ENCODE results near the gene MOXD1. TPM values are rescaled to one million over a fixed set of nuclear protein-coding genes. Genes with fewer than 3 reads are reported as not detected.

MOXD1 gene
- polyA plus RNA-seq, 1 donor (not counting 4 experiments of a cell fraction or from before 2014, with no cell fraction given): 2.7 TPM

DNA sequence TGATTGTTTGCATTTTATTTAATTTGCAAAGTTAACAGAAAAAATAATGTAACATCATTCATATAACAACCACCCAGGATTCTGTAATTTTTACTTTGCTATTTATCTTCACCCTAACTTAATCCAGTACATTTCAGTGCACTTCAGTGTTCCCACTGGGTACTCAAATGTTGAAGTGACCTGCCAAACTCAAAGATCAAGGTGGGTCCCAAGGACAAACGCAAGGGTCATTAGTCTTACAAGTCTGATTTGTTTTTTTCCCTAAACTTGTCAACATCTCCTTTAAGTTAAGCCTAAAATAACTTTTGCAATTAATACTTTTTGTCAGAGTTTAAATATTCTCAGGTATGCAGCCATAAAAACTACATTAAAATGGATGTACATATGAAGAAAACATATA, 53.0 kb downstream of the MOXD1 start:
- no peaks in the 10 kb centered on the region for H3K79me2 ChIP-seq (ENCODE audit: control insufficient read depth, insufficient read depth, low read length)
- H3K9me1 ChIP-seq (ENCODE audit: control insufficient read depth, extremely low read depth, insufficient read depth, low read length): no peaks in the 10 kb centered on the region
- no peak for FAIRE-seq
- H3K4me1 ChIP-seq (ENCODE audit: control insufficient read depth, extremely low read depth, insufficient read depth, low read length): no peaks in the 10 kb centered on the region
- H4K20me1 ChIP-seq (ENCODE audit: control insufficient read depth, extremely low read depth, insufficient read depth, low read length): no peaks in the 10 kb centered on the region
- H3K9me3 ChIP-seq (ENCODE audit: control insufficient read depth, low read depth, low read length): peaks cover 6% of the 10 kb centered on the region
- no peak overlapping the region for H3K27ac ChIP-seq (ENCODE audit: control insufficient read depth, insufficient read depth, low read length)
- no peak overlapping the region for H2AFZ ChIP-seq (ENCODE audit: control insufficient read depth, low read length)
- no peak overlapping the region for H3K4me2 ChIP-seq (ENCODE audit: control insufficient read depth, extremely low read depth, insufficient read depth, low read depth, low read length)
- no peaks in the 10 kb centered on the region for H3K36me3 ChIP-seq (ENCODE audit: control insufficient read depth in 2 of 2, extremely low read depth in 1 of 2, insufficient read depth in 2 of 2, low read length in 2 of 2)
- no peak for TF ChIP-seq EZH2 (IDR thresholded peaks at IDR 0.05; ENCODE audit: low read length)
- TF ChIP-seq, protein P1, sequence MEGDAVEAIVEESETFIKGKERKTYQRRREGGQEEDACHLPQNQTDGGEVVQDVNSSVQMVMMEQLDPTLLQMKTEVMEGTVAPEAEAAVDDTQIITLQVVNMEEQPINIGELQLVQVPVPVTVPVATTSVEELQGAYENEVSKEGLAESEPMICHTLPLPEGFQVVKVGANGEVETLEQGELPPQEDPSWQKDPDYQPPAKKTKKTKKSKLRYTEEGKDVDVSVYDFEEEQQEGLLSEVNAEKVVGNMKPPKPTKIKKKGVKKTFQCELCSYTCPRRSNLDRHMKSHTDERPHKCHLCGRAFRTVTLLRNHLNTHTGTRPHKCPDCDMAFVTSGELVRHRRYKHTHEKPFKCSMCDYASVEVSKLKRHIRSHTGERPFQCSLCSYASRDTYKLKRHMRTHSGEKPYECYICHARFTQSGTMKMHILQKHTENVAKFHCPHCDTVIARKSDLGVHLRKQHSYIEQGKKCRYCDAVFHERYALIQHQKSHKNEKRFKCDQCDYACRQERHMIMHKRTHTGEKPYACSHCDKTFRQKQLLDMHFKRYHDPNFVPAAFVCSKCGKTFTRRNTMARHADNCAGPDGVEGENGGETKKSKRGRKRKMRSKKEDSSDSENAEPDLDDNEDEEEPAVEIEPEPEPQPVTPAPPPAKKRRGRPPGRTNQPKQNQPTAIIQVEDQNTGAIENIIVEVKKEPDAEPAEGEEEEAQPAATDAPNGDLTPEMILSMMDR (optimal IDR thresholded peaks at IDR 0.05 in 1 of 3, IDR thresholded peaks at IDR 0.05 in 1 of 3, conservative IDR thresholded peaks at IDR 0.05 in 1 of 3; ENCODE audit: extremely low read depth in 1 of 3, insufficient read depth in 2 of 3, low read length in 3 of 3): no peak
- no peak for DNase-seq (ENCODE audit: low read depth, low spot score)
- no peak overlapping the region for H3K4me3 ChIP-seq (ENCODE audit: control insufficient read depth in 2 of 3, extremely low read depth in 1 of 3, insufficient read depth in 2 of 3, low read depth in 1 of 3, low read length in 3 of 3)
- no peaks in the 10 kb centered on the region for H3K27me3 ChIP-seq (ENCODE audit: control insufficient read depth, extremely low read depth, insufficient read depth, low read length)
- H3K9ac ChIP-seq (ENCODE audit: control insufficient read depth, extremely low read depth, insufficient read depth, low read length): no peak overlapping the region
- dilution Hi-C loops (cut with MboI; ENCODE audit: extremely low pct_ligation_motif_present, low sequenced_read_pairs): no loop called here

DNA sequence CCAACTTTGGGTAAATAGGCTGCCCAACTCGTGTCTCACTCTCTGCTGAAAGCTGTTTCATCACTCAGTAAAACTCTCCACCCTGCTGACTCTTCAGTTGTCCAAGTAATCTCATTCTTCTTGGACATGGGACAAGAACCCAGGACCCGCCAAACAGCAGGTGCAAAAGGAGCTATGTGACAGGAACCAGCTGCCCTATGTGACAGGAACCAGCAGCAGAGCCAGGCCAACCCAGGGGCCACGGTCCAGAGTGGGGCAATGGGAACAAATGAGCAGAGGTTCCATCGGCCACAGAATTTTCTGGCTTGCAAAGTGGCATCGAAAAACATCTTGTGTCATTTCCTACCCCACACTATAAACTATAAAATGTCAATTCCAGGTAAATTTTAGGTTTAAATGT, 56.5 kb downstream of the MOXD1 start:
- no peaks in the 10 kb centered on the region for H3K9me1 ChIP-seq (ENCODE audit: control insufficient read depth, extremely low read depth, insufficient read depth, low read length)
- FAIRE-seq: no peak
- dilution Hi-C loops (cut with MboI; ENCODE audit: extremely low pct_ligation_motif_present, low sequenced_read_pairs): no loop called here

More for the DNA sequence above, 56.5 kb downstream of the MOXD1 start:
- Histone ChIP-seq H3K79me2 (ENCODE audit: control insufficient read depth, insufficient read depth, low read length) (no peaks in the 10 kb centered on the region), H3K4me3 (ENCODE audit: control insufficient read depth in 2 of 3, extremely low read depth in 1 of 3, insufficient read depth in 2 of 3, low read depth in 1 of 3, low read length in 3 of 3) (no peak overlapping the region), H3K36me3 (ENCODE audit: control insufficient read depth in 2 of 2, extremely low read depth in 1 of 2, insufficient read depth in 2 of 2, low read length in 2 of 2) (no peaks in the 10 kb centered on the region), H3K4me2 (ENCODE audit: control insufficient read depth, extremely low read depth, insufficient read depth, low read depth, low read length) (no peak overlapping the region), H3K27ac (ENCODE audit: control insufficient read depth, insufficient read depth, low read length) (no peak overlapping the region), H4K20me1 (ENCODE audit: control insufficient read depth, extremely low read depth, insufficient read depth, low read length) (no peaks in the 10 kb centered on the region), H2AFZ (ENCODE audit: control insufficient read depth, low read length) (no peak overlapping the region), H3K9ac (ENCODE audit: control insufficient read depth, extremely low read depth, insufficient read depth, low read length) (no peak overlapping the region), H3K27me3 (ENCODE audit: control insufficient read depth, extremely low read depth, insufficient read depth, low read length) (no peaks in the 10 kb centered on the region), H3K4me1 (ENCODE audit: control insufficient read depth, extremely low read depth, insufficient read depth, low read length) (no peaks in the 10 kb centered on the region), H3K9me3 (ENCODE audit: control insufficient read depth, low read depth, low read length) (peaks cover 6% of the 10 kb centered on the region)
- no peak for DNase-seq (ENCODE audit: low read depth, low spot score)
- TF ChIP-seq, protein P1 (optimal IDR thresholded peaks at IDR 0.05 in 1 of 3, IDR thresholded peaks at IDR 0.05 in 1 of 3, conservative IDR thresholded peaks at IDR 0.05 in 1 of 3; ENCODE audit: extremely low read depth in 1 of 3, insufficient read depth in 2 of 3, low read length in 3 of 3): no peak
- no peak for TF ChIP-seq EZH2 (IDR thresholded peaks at IDR 0.05; ENCODE audit: low read length)

Measured in keratinocyte (primary cell).